HL-60 (cell line): ENCODE results near the gene SWAP70.

Source experiments
- DNase-seq, 2 experiments: peaks; one replicate each; pipeline ENCODE4 v3.0.0-alpha.2; 2010 to 2020; ENCODE audit warnings: low read depth in 1 of 2, low spot score in 1 of 2
- H3K27ac ChIP-seq: fragments of 250-450 bp; sonication (Bioruptor Pico); replicated peaks from 2 replicates; pipeline ENCODE4 v1.5.1; 2020; ENCODE audit warnings: mild to moderate bottlenecking, moderate library complexity
- H3K27me3 ChIP-seq: fragments of 250-450 bp; sonication (Bioruptor Pico); 2 replicates; pipeline ENCODE4 v1.5.1; 2021; ENCODE audit warnings: mild to moderate bottlenecking, moderate library complexity; ENCODE audit not compliant: insufficient read depth, poor library complexity, severe bottlenecking
- H3K4me3 ChIP-seq: replicated peaks from 2 replicates; pipeline ENCODE4 v1.5.1; 2011; ENCODE audit warnings: mild to moderate bottlenecking, control low read depth, low read length; ENCODE audit not compliant: insufficient read depth
- CTCF ChIP-seq: IDR thresholded peaks from one replicate; pipeline ENCODE4 v1.5.1; 2011; ENCODE audit warnings: low read length, control low read depth, inconsistent platforms; ENCODE audit not compliant: insufficient read depth
- GABPA ChIP-seq: IDR thresholded peaks from 2 replicates; pipeline ENCODE4 v1.6.1; 2012; ENCODE audit warnings: low read depth
- POLR2AphosphoS5 ChIP-seq: IDR thresholded peaks from 2 replicates; pipeline ENCODE4 v1.6.1; 2012; ENCODE audit warnings: low read depth
- REST ChIP-seq: IDR thresholded peaks from 2 replicates; pipeline ENCODE4 v1.6.1; 2012; ENCODE audit warnings: low read depth; ENCODE audit not compliant: insufficient replicate concordance
- SPI1 ChIP-seq: IDR thresholded peaks from 2 replicates; pipeline ENCODE4 v1.6.1; 2012; ENCODE audit warnings: low read depth, mild to moderate bottlenecking, borderline replicate concordance

SWAP70 gene

GRCh38 chr11:9753021-9753420 is 89.1 kb downstream of the SWAP70 start:
- H3K27me3 ChIP-seq: no peaks in the 10 kb centered on the region
- no peak overlapping the region for H3K4me3 ChIP-seq
- TF ChIP-seq SPI1 (no peak), REST (no peak), CTCF (no peak), POLR2AphosphoS5 (no peak), GABPA (no peak)
- peak overlapping the region; percentile 65 for H3K27ac ChIP-seq
- DNase-seq: peak; percentile 22 to 69

- Histone ChIP-seq H3K4me3 (no peak overlapping the region), H3K27ac (peak overlapping the region; percentile 65), H3K27me3 (no peaks in the 10 kb centered on the region)
- TF ChIP-seq SPI1: no peak
- no peak for TF ChIP-seq POLR2AphosphoS5
- no peak for TF ChIP-seq CTCF
- no peak for DNase-seq
Observed at GRCh38 chr11:9754010-9754471, 90.2 kb downstream of the SWAP70 start.

GRCh38 chr11:9755561-9756185 is 91.8 kb downstream of the SWAP70 start:
- Histone ChIP-seq H3K27me3 (no peaks in the 10 kb centered on the region), H3K4me3 (no peak overlapping the region), H3K27ac (no peak overlapping the region)
- DNase-seq: no peak
- TF ChIP-seq POLR2AphosphoS5 (no peak), SPI1 (no peak), CTCF (no peak), GABPA (no peak), REST (no peak)

- Histone ChIP-seq H3K4me3 (no peak overlapping the region), H3K27ac (no peak overlapping the region), H3K27me3 (no peaks in the 10 kb centered on the region)
- no peak for DNase-seq
- no peak for TF ChIP-seq SPI1
- TF ChIP-seq POLR2AphosphoS5: no peak
Observed at GRCh38 chr11:9756461-9756860, 92.6 kb downstream of the SWAP70 start.
